KOPT-K1 (cell line): ENCODE measurements around the gene ADPRHL1.
"Not testable (repeated sequence)": the region's sequence is repeated elsewhere in the genome, so short reads cannot be mapped to it uniquely, and the experiment has no call there.

ENCODE experiments used
- H3K27ac ChIP-seq: fragments of 200-600 bp; sonication (generic); 2 replicates; pipeline ENCODE4 v1.5.1; 2016; ENCODE audit warnings: antibody characterized with exemption, mild to moderate bottlenecking, low read depth, low read length; ENCODE audit not compliant: poor library complexity, severe bottlenecking
- H3K36me3 ChIP-seq: fragments of 200-600 bp; sonication (generic); 2 replicates; pipeline ENCODE4 v1.5.1; 2017; ENCODE audit warnings: antibody characterized with exemption, mild to moderate bottlenecking, low read length, moderate library complexity; ENCODE audit not compliant: insufficient read depth
- H3K9me3 ChIP-seq: fragments of 200-600 bp; sonication (generic); 2 replicates; pipeline ENCODE4 v1.5.1; 2017; ENCODE audit warnings: antibody characterized with exemption, low read length, mild to moderate bottlenecking; ENCODE audit not compliant: insufficient read depth, poor library complexity, severe bottlenecking

ADPRHL1 gene

DNA sequence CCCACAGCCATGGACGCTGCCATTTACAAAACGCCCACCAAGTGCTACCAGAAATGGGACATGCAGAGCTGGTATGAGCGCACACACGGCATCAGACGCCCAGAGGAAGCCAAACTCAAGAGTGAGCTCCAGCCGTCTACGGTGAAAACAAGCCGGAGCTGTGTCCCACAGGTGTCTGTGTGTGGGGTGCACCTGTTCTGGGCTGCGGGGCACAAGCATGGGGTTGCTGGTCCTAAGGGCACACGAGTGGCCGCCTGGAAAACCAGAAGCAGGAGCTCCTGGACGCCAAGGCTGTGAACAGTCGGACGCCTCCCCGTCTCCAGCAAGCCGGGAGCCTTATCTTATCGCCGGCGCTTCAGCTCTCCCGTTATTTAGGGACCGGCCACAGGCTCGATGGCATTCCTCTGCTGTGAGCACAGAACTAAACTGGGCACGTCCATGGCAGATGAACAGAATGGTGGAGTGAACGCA is 1.3 kb downstream of the ADPRHL1 start:
- H3K36me3 ChIP-seq, result peaks cover 45% of the 10 kb centered on the region
- no peaks in the 10 kb centered on the region for H3K9me3 ChIP-seq
- H3K27ac ChIP-seq, result no peak overlapping the region

DNA sequence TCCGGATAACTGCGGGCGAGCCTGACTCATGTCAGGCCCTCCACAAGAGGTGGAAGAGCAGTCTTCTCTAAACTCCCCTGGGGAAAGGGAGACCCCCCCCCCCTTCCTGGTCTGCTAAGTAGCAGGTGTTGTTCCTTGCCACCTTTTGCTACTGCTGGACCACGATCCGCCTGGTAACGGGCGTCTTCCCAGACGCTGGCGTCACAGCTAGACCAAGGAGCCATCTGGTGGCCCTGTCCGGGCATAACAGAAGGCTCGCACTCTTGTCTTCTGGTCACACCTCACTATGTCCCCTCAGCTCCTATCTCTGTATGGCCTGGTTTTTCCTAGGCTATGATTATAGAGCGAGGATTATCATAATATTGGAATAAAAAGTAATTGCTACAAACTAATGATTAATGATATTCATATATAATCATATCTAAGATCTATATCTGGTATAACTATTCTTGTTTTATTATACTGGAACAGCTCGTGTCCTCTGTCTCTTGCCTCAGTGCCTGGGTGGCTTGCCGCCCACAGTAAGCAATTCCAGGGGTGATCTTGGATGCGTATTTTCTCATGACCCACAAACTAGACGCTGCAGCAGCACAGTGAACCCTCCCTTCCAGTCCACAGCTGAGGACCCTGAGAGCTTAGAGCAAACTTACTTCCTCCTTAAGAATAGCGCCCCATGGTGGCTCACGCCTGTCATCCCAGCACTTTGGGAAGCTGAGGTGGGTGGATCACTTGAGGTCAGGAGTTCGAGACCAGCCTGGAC is 2.2 kb downstream of the ADPRHL1 start:
- H3K27ac ChIP-seq, H3K9me3 ChIP-seq: not testable (repeated sequence)
- H3K36me3 ChIP-seq, result peaks cover 36% of the 10 kb centered on the region

DNA sequence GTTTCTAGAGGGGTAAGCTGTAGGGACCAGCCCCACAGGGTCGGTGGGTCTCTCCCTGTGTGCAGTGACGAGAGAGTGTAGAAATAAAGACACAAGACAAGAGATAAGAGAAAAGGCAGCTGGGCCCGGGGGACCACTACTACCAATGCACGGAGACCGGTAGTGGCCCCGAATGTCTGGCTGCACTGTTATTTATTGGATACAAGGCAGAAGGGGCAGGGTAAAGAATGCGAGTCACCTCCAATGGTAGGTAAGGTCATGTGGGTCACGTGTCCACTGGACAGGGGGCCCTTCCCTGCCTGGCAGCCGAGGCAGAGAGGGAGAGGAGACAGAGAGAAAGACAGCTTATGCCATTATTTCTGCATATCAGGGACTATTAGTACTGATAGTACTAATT is 2.9 kb downstream of the ADPRHL1 start:
- H3K9me3 ChIP-seq, result not testable (repeated sequence)
- peaks cover 29% of the 10 kb centered on the region for H3K36me3 ChIP-seq
- peak overlapping the region; percentile 87 for H3K27ac ChIP-seq

- Histone ChIP-seq H3K9me3 (no peaks in the 10 kb centered on the region), H3K27ac (peak overlapping the region; percentile 87), H3K36me3 (peaks cover 24% of the 10 kb centered on the region)
Measured at GRCh38 chr13:113449693-113450347, 3.5 kb downstream of the ADPRHL1 start.

- Histone ChIP-seq H3K9me3 (no peaks in the 10 kb centered on the region), H3K36me3 (peaks cover 18% of the 10 kb centered on the region), H3K27ac (peak overlapping the region; percentile 94)
Measured at GRCh38 chr13:113448885-113449692, 4.2 kb downstream of the ADPRHL1 start.

DNA sequence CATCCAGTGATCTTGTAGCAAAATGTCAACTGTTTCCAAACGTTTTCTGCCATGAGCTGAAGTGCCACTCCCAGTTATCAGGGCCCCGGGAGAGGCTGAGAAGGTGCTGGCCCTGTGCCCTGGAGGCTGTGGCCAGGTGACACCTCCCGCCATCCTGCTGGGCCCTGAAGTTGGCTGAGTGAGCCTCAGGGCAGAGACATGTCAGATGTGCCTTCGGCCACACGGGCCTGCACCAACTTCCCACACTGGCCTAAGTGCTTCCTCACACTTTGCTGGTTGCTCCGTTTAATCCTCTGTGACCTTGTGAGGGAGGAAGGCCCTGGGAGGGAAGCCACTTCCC is 4.8 kb downstream of the ADPRHL1 start:
- Histone ChIP-seq H3K9me3 (no peaks in the 10 kb centered on the region), H3K36me3 (peaks cover 12% of the 10 kb centered on the region; the same call in 1 of the 2 replicates), H3K27ac (peak overlapping the region; percentile 94)

- Histone ChIP-seq H3K36me3 (peaks cover 5% of the 10 kb centered on the region; the same call in 1 of the 2 replicates), H3K27ac (peak overlapping the region; percentile 94), H3K9me3 (no peaks in the 10 kb centered on the region)
Measured at GRCh38 chr13:113447596-113447995, 5.7 kb downstream of the ADPRHL1 start.

- Histone ChIP-seq H3K9me3 (no peaks in the 10 kb centered on the region), H3K36me3 (no peaks in the 10 kb centered on the region; the same call in 1 of the 2 replicates), H3K27ac (peak overlapping the region; percentile 87)
Measured at GRCh38 chr13:113446488-113446854, 6.8 kb downstream of the ADPRHL1 start.

DNA sequence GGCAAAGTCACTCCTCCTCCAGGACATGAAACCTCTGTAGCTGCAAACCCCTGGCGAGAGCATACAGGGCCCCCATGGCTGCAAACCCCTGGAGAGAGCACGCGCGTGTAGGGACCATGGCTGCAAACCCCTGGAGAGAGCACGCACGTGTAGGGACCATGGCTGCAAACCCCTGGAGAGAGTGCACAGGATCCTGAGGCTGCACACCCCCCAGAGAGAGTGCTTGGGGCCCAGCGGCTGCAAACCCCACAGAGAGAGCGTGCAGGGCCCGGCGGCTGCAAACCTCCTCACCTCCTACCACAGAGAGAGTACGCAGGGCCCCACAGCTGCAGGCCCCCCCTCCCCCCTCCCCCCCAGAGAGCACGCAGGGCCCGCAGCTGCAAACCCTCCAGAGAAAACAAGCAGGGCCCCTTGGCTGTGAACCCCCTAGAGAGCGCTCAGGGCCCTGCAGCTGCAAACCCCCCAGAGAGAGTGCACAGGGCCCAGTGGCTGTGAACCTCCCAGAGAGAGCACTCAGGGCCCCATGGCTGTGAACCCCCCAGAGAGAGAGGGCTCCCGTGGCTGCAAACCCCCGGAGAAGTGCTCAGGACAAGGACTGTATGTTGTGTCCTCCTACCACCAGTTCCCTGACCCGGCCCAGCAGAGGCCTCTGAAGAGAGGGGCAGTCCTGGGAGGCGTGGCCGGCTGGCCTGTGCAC is 7.3 kb downstream of the ADPRHL1 start:
- Histone ChIP-seq H3K36me3 (no peaks in the 10 kb centered on the region; the same call in 1 of the 2 replicates), H3K9me3 (no peaks in the 10 kb centered on the region), H3K27ac (peak overlapping the region; percentile 87)

- Histone ChIP-seq H3K9me3 (no peaks in the 10 kb centered on the region), H3K27ac (no peak overlapping the region), H3K36me3 (no peaks in the 10 kb centered on the region; the same call in 1 of the 2 replicates)
Measured at GRCh38 chr13:113443991-113444390, 9.3 kb downstream of the ADPRHL1 start.

DNA sequence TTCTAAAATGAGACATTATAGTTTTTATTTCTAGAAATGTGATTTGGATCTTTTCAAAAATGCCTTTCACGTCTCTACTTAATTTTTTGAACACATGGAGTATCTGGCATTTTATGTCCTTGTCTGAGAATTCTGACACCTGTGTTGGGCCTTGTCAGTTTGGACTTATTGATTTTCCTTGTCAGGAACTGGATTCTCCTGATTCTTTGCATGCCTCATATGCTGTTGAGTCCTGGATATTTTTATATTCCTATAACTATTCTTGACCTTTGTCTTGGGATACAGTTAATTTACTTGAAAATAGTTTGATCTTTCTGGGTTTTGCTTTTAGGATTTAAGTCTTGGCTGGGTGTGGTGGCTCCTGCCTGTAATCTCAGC is 10.3 kb downstream of the ADPRHL1 start:
- Histone ChIP-seq H3K27ac (no peak overlapping the region), H3K9me3 (no peaks in the 10 kb centered on the region), H3K36me3 (no peaks in the 10 kb centered on the region; the same call in 1 of the 2 replicates)

- H3K9me3 ChIP-seq, result no peaks in the 10 kb centered on the region
- no peak overlapping the region for H3K27ac ChIP-seq
Measured at GRCh38 chr13:113442354-113442984, 10.8 kb downstream of the ADPRHL1 start.

DNA sequence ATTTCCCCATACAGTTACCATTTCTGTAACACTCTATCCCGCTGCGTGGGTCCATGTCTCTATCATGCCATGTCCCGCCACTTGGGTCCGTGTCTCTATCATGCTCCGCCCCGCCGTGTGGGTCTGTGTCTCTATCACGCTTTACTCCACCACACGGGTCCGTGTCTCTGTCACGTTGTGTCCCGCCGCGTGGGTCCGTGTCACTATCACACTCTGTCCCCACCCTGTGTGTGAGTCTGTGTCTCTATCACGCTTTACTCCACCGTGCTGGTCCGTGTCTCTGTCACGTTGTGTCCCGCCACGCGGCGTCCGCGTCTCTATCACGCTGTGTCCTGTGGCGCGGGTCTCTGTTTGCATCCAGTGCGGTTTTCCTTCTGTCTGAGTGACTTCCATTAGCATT is 11.6 kb downstream of the ADPRHL1 start:
- H3K9me3 ChIP-seq, result no peaks in the 10 kb centered on the region
- no peak overlapping the region for H3K27ac ChIP-seq
- H3K36me3 ChIP-seq, result no peaks in the 10 kb centered on the region

More at GRCh38 chr13:113442354-113442984, 10.8 kb downstream of the ADPRHL1 start:
- H3K36me3 ChIP-seq, result no peaks in the 10 kb centered on the region; the same call in 1 of the 2 replicates

- Histone ChIP-seq H3K27ac (no peak overlapping the region), H3K36me3 (no peaks in the 10 kb centered on the region), H3K9me3 (no peaks in the 10 kb centered on the region)
Measured at GRCh38 chr13:113437408-113438010, 15.8 kb downstream of the ADPRHL1 start.
